Suprapubic skin (tissue), 3 donors: ENCODE measurements around the gene GADL1.

Experiments
- CTCF ChIP-seq, 2 donors: fragments of 200-600 bp in 1 of 2; fragments of 450-650 bp in 1 of 2; sonication (generic) in 1 of 2; IDR thresholded peaks; one replicate each; pipeline ENCODE4 v1.5.1; 2016 to 2019; ENCODE audit warnings: antibody characterized with exemption in 2 of 2, mild to moderate bottlenecking in 1 of 2, moderate library complexity in 1 of 2
- POLR2A ChIP-seq, 2 donors: fragments of 450-650 bp; IDR thresholded peaks; one replicate each; pipeline ENCODE4 v1.6.1; 2017; ENCODE audit warnings: antibody characterized with exemption in 2 of 2, mild to moderate bottlenecking in 2 of 2, moderate library complexity in 2 of 2

- TF ChIP-seq CTCF (IDR thresholded peaks at IDR 0.05) (no peak), POLR2A (IDR thresholded peaks at IDR 0.05) (no peak)
Observed at GRCh38 chr3:30914696-30915095, 20.2 kb upstream of the GADL1 start.
